Astrocyte of the hippocampus (primary cell): ENCODE measurements around the gene RTN4.

ENCODE experiments used
- DNase-seq: peaks from one replicate; pipeline ENCODE4 v3.0.0; 2011; ENCODE audit warnings: low read depth, low spot score

The RTN4 gene

DNA sequence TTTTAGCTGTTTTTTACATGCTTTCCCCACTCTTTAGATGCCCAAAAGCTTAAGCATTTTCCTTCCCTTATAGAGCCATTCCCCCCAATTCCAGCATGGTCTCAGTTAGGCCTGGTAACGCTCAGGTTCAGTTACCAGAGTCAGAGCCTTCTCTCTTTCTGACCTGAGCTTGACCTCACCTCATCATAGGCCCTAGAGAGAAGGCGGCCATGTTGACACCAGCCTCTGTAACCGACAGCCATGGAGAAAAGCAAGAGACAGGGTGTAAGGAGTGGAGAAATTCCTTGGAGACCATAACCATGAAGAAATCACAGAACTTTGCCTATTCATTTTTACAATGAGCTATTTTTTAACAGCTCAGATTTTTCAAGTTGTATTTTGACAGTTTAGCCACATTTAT, 99.4 kb downstream of the RTN4 start:
- no peak for DNase-seq

DNA sequence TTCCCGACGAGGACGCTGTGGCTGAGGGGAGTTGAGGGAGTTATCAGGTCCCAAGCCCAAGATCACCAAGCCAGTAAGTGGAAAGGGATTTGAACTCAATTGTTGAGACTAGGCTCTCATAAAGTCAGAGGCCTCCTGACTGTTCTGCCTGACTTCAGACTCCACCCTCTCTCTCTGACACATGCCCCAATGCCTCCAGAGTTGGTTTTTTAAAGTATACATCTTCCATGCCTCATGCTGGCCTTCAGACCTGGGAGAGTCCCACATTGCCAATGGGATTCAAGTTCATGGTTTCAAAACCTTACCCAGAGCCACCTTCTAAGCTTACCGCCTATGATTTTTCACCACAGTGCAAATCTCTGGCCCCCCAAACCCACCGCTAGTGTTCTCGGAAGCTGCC, 100.8 kb downstream of the RTN4 start:
- DNase-seq, result no peak

DNA sequence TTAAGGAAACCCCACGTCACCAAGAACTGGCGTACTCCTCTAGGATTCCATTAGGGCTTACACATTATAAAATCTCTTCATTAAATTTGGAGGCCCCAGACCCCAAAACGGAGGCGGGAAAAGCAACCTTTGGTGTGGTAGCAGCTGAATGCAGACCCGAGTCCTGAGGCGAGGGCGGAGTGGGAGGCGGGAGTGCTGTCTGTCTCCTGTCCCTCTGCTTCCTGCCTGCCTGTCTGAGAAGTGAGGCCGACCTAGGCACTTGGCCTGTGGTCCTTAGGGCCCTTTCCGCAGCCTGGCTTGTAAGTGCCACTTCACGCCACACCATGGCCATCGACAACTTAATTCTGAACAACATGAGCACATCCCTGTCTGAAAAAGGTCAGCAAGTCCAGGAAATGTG, 102.1 kb downstream of the RTN4 start:
- DNase-seq, result no peak

DNA sequence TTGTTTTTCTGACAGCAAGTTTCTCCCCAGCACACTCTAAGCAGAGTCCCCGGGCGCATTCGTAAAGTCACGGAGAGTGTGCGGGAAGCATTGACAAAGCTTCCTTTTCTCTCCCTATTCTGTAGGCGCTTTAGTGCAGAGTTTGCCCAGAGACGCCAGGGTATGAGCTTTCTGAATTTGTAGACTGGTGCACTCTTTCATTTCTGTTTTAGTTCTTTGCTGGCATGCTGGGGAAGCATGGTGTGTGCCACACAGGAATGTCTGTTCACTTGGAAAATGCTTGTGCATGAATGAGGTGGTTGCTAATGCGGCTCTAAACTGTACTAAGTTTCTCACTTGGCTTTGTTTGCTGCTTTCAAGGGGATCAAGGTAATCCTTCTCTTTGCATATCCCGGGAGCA, 102.6 kb downstream of the RTN4 start:
- peak; percentile 64 for DNase-seq

DNA sequence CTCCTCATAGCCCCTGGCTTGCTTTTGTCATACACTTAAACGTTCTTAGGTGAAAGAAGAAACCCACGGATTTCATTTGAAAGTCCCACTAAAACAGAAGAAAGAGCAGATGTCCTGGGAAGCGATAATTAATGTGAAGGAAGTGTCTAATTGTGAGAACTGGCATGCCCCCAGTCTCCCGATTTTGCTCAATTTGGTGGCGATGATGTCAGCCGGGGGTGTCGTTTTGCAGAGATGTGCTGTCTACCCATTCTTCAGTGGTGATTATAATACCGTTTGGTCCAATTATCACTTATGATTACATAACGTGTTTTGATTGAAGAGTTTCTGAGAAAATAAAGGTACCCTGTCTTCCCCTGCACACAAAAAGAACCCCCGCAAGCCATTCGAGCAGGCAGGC, 103.1 kb downstream of the RTN4 start:
- DNase-seq, result no peak

DNA sequence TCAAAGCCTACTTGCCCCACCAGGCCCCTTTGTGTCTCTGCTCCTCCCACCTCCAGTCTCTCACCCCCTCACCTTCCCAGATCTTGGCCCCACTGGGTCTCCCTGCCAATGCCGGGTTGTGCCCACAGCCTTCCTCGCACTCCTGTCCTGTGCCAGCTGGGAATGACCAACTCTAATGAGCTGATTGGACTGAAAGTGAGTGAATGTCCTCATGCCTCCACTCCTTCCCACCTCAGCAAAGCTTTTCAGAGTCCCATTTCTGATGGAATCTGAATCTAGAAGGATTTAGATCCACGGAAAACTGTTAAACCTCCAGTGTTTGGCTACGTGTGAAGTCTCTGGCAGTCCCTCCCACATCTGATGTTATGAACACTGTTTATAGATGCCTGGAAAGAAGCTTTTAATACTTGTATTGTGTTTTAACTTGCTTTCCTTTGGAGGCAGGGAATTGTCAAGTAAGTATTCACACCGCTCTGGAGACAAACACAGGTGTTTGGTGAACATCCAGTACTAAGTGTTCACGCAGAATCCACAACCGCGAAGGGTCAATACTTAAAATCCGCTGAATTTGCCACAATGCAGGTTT, 103.9 kb downstream of the RTN4 start:
- DNase-seq, result peak; percentile 36

DNA sequence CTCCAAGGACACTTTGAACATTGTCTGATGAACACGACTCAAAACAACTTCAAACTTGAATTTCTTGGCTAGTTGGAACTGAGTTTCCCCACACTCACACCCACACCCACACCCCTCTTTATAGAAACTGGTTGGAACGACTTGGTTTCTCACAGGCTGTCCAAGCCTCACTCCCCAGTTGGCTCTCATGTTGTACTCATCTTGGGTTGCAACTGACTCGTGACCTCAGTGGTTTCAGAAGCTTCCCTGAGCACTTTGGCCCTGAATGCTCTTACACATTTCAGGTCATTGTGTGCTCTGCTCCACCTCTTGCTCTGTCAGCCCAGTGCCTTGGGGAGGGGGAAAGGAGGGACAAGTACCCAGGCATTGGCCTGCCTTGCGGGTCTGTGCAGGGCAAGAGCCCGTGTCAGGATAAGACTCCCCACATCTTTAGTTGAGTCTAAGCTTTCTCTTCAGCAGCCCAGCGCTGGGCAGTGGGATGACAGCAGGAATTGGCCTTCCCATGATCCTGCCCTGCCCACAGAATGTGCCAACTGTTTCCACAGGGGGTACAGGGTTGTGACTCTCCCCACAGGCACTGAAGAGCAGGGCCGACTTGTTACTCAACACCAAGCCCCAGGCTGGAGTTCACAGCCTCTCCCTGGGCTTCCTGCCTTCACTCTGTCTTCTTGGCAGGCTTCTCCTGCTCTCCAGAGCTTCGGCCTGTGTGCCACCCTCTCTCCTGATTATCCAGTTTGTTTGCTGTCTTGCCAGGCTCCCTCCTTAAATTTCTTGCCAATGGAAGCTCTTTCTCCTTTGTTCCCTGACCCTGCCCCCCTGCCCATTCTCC, 104.6 kb downstream of the RTN4 start:
- peak; percentile 50 for DNase-seq

DNA sequence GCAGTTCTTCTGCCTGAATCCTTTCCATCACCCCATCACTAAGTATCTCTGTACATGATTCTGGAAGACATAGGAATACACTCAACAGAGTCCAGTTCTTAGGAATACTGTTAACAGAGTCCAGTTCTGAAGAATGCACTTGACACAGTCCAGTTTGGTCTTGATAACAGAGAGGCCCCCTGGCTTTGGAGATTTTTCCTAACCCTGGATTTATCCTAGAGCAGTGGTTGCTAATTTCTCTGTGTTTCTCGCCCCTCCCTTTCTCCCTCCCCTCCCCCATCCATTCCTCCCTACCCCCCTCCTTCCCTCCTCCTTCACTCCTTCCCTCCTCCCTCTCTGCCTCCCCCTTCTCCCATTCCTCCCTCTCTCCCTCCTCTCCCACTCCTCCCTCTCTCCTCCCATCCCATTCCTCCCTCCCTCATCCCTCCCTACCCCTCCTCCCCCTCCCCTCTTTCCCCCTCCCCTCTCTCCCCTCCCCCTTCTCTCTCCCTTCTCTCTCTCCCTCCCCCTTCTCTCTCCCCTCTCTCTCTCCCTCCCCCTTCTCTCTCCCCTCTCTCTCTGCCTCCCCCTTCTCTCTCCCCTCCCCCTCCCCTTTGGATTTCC, 105.4 kb downstream of the RTN4 start:
- DNase-seq, result no peak

DNA sequence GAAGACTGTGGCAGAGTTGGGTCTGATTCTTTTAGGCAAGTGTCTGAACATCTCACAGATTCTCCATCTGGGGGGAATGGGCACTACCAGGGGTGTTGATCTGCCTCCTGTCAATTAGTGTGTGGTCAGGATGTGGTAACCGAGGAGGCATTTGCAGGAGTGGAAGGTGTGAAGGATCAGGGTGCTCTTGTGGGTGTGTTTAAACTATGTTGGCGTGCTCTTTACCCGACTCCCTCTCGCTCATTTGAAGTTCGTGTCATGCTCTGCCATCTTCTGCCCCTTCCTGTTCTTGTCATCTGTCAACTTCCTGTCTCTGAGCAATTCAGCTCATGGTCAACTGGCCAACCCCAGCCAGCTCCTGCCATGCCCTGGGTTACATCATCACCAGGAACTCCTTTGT, 107.9 kb downstream of the RTN4 start:
- DNase-seq, result no peak

DNA sequence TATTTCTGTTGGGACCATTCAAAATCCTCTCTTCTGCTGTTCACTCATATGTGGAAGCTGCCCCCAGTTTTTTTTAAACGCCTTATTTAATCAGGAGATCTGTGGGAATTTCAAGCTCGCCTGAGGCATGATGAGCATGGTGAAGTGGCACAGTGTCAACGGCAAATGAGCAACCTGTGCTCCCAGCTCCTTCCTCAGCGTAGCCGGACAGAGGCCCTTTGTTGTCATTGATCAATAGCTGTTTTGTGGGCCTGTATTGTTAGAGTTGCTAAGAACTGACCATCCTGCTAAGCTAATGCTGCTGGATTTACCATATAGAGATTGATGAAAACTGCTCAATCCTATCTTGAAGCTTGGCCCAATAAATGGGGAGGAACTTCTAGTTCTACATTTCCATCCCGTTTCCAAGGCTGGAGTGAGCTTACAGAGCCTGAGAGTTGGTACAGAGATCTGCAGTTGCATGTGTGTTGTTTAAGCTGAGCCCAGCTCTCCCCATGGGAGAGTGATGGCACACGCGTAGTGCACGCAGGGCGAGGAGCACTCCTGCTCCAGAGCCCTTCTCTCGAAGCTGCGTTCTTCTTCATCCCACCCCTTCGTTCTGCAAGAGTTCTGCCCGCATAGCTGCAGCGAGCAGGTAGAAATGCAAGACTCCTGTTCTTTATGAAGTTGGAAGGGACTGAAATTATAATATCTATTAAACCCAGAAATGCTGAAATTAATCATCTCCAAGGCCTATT, 108.8 kb downstream of the RTN4 start:
- no peak for DNase-seq

DNA sequence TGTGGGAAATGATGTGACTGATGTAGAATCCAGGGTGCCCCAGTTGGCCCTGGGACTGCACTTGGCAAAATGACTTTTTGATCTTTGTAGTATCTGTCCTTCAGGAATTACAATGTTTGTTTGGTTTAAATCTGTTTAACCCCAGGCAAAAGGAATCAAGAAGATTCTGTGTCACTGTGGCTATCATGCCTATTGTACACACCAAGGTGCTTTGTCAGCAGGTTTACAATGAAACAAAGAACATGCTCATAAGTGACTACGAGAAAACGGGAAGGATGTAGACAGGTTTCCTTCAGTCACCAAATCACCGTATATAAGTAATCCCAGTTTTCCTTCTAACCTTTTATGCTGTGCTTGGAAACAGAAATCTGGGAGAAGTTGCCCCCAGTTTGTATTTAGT, 109.5 kb downstream of the RTN4 start:
- no peak for DNase-seq

DNA sequence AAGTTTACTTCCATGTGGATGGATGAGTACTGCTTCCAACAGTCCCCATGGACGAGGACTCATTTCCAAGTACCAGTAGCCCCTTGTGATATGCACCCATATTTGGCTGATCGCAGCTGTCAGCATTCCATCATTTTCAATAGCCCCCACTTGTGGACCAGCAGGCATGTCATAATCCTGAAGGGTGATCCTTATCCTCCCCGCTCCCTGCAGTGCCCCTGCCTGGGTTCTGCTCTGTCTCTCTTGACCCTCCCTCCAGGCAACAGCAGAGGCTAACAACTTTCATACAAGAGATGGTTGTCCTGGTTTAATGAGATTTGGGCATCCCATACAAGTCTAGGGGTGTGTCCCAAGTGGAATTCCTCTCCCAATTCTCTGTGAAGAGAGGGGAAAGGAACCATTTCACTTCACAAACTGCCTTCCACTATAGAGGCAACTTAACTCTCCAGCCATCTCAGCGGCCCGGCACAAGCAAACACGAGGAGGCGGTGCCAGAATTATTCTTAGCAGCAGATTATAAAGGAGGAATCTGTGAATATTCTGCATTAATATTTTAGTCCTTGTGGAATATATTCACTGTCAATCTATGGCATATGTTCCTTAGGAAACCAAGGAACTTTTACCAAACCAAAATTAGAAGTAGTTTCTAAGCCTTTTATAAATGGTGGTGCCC, 110.7 kb downstream of the RTN4 start:
- DNase-seq, result no peak

DNA sequence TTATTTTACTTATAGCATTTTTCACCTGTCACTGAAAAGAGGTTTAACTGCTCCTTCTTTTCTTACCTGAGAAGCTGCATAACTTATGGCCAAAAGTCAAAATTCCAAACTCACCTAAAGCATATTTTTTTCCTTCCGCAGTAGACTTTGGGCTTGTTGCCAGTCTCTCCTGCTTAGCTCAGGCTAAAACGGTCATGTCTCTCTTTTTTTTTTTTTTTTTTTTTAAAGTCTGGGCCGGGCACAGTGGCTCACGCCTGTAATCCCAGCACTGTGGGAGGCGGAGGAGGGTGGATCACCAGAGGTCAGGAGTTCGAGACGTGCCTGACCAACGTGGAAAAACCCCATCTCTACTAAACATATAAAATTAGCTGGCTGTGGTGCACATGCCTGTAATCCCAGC, 113.5 kb downstream of the RTN4 start:
- DNase-seq, result no peak

DNA sequence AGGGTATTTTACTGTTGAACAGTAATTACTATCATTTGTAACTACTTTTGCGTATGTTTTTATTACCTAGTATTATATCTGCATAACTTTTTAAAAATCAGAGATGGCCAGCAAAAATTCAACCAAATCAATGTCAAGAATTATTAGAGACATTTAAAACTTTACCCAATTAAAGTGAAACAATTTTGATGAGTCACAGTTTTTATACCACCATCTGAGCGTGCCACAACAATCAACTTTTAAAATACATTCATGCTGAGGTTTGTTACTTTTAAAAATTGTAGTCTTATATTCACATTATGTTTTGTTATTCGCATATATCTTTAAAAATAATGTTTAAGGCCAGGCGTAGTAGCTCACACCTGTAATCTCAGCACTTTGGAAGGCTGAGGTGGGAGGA, 114.9 kb downstream of the RTN4 start:
- DNase-seq, result no peak

DNA sequence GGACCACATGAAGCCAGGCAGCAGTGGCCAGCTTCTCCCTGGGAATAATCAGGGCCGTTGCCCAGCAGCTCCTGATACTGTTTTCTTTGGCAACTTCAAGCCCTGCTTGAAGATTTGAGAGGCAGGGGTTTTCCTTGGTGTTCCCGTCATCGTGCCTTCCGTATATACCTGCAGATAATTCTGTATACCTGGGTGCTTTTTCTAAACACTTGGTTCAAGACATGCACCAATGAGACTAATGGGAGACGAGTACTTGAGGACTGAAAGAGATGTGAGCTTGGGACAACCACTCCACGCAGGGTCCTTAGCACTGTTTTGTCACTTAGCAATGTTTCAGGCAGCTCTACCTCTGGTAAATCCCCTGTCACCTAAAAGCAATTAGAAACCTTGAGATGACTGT, 118.8 kb downstream of the RTN4 start:
- no peak for DNase-seq

DNA sequence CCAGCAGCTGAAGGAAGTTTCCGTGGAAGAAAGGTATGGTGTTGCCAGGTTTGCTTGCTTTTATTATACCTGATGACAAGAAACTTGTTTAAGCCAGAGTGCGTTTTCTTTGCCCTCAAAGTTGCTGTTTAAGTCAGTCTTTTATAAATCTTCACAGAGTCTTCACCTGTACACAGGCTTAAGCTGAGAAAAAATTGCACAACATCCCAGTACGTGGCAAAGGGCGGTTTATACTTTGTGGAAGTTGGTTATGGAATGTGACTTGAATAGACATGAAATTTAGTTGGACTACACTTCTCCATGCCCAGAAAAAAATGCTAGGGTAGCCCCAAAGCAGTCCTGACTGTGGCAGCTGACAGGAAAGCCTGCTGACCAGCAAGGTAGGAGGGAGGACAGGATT, 121.5 kb downstream of the RTN4 start:
- no peak for DNase-seq

DNA sequence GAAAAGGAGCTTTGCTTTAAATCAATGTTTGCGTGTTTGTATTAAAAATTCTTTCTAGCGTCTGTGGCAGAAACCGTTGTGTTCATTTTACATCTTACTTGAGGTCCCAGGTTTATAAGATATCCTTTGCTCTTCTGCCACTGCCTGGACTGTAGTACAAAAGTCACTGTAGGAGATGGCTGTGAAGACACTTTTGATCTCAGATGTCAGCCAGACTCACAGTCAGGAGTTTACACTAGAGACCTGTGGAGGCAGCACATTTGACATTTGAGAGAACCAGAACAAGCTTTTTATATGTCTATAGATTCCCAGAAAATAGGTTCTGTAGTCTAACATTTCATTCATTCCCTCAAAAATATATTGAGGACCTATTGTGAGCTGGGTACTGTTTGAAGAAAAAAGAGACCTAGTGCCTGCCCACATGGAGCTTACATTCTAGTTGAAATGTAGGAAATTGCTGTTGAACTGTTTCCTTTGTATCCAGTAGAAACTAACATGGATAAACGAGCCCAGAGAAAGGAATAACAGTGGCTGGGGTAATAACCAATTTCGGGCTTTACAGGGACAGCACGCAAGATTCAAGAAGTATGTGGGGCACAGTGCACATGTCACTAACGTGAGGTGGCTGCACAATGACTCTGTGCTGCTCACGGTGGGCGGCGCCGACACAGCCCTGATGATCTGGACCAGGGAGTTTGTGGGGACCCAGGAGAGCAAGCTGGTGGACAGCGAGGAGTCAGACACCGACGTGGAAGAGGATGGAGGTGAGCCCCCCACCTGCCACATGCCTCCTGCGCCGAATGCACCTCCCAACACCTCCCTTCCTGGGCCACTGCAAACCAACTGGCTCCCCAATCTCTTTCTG, 122.3 kb downstream of the RTN4 start:
- DNase-seq, result no peak

DNA sequence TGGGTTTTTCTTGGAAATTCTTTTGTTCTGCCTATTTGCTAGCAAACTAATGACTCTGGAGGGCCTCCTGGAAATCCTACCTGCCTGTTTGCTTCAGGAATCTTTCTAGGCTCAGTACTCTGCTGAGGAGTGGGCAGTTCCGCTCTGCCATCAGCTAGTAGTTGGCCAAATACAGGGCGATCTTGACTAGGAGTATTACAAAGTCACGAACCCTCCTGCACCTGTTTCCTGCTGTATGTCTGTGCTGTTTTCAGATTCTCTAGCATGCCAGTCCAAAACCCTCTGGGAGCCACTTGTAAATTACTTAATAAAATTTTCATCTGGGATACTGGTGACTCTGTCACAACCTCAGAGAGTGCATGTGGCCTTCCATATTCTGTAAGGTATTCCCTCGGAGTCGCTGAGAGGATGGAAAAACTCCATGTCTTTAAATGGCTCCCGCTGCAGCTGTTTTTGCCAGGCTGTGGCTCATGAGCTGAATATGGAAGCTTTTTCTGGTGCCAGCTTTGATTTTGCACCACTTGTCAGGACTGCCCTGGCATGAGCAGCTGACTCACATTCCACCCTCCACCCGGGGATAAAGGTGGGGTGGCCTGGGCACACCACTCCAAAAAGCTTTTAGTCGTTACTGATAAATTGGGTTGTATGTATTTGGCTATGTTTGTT, 123.0 kb downstream of the RTN4 start:
- DNase-seq, result no peak

DNA sequence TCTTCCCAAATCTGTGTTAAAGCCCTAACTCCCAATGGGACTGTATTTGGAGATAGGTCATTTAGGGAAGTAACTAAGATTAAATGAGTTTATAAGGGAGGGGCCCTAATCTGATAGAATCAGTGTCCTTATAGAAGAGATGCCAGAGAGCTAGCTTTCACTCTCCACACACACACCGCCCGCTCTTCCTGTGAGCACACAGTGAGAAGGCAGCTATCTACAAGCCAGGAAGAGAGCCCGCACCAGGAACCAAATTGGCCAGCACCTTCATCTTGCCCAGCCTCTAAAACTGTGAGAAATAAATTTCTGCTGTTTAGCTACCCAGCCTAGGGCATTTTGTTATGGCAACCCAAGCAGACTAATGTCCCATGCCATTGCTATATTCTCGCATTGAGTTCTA, 125.2 kb downstream of the RTN4 start:
- no peak for DNase-seq

DNA sequence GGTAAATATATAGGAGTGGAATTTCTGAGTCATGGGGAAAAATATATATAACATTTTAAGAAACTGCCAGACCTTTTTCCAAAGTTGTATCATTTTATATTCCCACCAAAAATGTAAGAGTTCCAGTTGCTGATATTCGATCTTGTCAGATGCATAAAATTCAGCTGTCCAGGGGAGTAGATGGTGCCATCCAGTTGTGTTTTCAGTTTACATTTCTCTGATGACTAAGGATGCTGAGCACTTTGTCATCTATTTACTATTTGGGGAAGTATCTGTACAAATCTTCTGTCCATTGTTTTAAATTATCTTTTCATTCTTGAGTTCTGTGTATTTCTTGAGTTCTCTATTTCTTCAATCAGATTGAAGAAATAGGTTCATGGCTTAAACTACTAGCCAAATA, 126.1 kb downstream of the RTN4 start:
- DNase-seq, result no peak
